ENCODE data around the gene NDRG4.

The NDRG4 gene

GRCh38 chr16:58497468-58497867 lies 2.5 kb upstream of the NDRG4 start:
- no peak for DNase-seq

DNA sequence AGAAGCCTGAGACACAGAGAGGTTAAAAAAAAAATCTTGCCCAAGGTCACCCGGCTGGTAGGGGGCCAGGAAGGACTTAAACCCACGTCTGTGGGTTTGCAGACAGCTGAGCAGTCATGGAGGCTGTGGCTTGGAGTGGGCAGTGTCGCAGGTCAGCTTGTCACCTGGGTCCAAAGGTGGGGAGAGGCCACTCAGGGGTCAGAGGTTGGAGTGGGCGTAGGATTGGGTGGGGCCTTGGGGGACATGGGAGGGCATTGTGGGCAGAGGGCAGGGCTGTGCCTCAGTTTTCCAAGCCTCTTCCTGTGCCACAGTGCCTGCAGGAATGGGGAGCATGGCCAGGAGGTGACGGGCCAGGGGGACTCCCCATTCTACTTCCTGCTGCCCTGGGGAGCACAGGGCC lies 2.0 kb upstream of the NDRG4 start:
- DNase-seq, result no peak

- no peak for DNase-seq
Measured at GRCh38 chr16:58498341-58499091, 1.4 kb upstream of the NDRG4 start.

- no peak for DNase-seq
Measured at GRCh38 chr16:58499092-58499511, 841 bp upstream of the NDRG4 start.

DNA sequence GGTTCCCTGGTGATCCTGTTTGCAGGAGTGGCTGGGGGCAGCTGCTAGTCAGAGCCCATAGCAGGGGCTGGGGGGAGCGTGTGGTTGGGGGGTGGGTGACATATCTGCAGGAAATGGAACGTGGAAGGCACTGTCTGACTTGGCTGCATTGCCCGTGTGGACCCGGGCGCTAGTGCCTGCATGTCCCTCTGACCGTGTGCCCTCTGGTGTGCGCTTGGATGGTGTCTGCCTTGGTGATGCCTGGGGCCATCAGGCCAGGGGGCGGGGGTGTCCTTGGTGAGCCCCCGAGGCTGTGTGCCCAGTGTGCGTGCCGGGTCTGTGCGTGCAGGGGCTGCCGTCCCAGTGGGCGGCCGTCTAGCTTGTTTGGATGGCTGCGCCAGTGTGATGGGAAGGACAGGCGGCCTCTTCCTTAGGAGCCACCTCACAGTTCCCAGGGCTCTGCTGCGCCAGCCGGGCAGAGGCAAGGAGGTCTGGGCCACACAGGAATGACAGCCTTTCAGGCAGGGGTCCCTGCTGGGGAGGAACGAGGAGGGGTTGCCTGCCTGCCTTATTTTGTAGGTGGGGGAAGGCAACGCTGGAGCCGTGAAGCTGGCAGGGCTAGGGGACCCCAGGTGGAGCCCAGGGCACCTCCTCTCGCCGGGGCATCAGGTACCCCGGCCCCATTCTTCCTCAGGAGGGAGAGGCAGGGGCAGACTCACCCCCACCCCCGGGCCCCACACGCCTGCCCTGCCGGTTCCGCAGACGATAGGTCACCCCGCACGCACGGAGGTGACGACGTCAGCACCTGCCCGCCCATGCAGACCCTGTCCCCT lies 693 bp downstream of the NDRG4 start:
- DNase-seq, result no peak

GRCh38 chr16:58501242-58502131 lies 1.5 kb downstream of the NDRG4 start:
- DNase-seq, result peak; percentile 47

GRCh38 chr16:58502217-58502921 lies 2.4 kb downstream of the NDRG4 start:
- DNase-seq, result no peak

DNA sequence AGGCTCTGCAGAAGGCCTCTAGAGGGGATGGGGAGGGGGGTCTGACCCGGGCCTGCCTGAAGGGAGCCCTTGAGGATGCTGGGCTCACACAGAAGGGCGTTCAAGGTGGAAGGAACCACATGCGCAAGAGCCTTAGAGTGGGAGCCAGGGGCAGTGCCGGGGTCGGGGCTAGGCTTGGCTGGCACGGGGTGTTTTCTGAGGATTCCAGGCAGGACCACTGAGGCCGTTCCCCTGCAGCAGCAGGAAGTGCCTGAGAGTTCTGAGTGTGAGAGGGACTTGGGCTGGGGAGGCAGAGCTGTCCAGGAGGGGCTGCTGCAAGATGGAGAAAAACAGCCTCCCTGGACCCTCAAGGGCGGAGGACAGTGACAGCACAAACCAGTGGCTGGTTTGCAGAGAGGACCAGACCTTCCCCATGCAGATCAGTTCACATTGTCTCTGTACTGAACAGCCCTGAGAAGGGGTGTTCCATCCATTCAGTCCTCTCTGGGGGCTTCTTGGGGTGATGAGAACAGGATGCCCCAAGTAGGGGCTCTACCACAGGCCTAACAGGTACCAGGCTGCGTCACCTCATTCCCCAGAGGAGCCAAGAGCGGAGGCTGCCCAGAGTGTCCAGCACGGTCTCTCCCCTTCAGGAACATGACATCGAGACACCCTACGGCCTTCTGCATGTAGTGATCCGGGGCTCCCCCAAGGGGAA lies 3.4 kb downstream of the NDRG4 start:
- DNase-seq, result no peak

- DNase-seq, result no peak
Measured at GRCh38 chr16:58503863-58504688, 4.1 kb downstream of the NDRG4 start.

GRCh38 chr16:58506241-58507194 lies 6.6 kb downstream of the NDRG4 start:
- DNase-seq, result no peak

GRCh38 chr16:58507195-58507962 lies 7.4 kb downstream of the NDRG4 start:
- no peak for DNase-seq

DNA sequence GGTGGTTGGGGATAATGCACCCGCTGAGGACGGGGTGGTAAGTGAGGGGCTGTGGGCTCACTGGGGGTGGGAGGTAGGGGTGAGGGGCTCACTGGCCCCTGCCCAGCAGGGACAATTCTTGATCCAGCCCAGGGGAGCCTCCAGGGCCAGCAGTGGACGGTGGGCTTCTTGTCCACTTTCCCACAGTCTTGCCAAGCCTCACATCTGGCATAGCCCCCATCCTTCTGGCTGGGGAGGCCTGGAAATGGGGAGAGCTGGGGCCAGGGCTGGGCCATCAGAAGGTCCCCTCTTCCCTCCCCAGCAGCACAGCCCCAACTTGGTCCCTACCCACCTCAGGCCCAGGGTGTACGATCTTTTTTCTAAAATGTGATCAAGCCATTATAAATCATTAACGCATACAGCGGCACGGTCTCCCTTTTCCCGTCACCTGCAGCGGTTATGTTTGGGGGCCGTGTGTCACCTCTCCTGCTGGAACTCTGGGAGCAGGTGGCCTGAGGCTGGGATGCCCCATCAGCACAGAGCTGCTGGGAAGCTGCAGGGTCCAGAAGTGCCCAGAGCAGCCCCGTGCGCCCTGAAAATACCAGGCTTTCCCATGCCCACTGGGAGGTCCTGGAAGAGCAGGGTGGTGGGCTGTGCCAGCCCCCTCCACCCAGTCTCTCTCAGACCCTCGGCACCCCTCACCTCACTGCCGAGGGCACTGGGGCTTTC lies 8.2 kb downstream of the NDRG4 start:
- no peak for DNase-seq

DNA sequence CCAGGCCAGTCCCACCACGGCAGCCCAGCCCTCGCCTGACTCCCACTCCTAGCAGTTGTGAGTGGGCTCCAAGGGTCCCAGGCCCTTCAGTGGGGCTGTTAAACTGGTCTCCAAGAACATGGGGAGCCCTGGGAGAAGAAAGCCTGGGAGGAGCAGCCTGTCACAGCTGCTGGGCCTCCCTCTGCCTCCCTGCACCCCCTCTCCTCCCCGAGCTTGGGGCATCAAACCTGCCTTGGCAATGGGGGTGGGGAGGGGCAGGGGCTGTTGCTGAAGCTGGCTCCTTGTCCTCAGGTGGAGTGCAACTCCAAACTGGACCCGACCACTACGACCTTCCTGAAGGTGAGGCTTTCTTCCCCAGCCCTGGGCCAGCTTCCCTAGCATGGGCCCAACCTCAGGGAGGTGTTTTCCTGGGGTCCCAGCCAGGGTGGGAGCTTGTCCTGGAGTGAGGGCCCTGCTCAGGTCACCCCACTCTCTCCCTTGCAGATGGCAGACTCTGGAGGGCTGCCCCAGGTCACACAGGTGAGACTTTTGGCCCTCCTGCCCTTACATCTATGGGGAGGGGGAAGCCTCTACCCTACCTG lies 8.8 kb downstream of the NDRG4 start:
- no peak for DNase-seq

DNA sequence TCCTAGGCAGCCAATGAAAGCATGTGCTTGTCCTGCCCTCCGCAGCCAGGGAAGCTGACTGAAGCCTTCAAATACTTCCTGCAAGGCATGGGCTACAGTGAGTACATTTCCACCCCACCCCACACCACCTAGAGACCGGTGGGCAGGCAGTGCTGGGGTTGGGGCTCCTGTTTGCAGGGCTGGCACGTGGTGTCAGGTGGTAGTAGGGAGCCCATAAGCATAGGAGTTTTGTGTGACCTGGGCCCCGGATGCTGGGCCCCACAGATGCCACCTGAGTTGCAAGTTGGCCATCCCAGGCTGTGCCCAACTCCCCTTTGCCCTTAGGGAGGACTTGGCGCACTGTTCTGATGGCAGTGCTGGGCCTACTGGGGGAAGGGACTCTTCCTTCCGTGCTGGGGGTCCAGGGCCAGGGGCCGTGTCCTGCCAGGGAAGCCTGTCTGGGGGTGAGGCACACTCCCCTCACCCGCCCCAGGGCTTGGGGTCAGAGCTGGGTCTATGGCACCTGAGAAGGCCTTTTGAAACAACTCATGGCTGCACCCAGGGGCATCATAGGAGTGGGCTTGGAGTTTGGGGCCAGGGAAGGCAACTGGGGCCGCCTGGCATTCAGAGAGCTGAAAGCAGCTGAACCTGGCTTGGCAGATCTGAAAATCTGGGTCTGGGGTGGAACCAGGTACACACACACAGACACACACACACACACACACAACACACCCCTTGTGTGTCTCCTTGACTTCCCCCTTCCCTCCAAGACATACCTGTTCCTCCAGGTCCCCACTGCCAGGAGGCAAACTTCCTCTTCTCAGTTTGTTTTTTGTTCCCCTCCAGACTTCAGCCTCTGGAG lies 9.5 kb downstream of the NDRG4 start:
- no peak for DNase-seq

DNA sequence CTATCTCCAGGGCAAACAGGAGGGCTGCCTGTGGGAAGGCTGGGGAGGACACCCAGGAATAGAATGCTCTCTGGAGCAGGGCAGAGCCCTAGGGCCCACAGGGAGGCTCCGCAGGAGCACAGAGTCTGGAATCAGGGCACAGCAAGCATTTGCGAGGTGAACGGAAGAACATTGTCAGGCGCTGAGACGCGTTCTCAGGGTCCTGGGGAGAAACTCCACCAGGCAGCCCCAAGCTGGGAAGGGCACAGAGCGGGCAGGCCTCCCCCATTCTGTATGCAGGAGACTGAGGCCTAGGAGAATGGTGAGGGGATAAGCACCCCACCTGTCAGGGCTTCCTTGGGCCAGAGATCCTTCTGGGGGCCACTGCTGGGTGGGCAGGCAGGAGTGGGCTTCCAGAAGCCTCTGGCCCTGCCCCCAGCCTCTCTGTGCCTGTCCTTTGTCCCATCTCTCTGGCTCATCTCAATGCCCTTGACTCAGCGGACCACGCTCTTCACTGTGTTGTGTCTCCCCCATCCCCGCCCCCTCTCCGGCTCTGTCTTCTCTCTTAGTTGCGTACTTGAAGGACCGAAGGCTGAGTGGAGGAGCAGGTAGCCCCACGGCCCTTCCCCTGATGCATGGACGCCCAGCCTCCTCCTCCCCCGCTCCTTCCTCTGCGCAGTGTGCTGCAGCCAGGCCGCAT lies 10.3 kb downstream of the NDRG4 start:
- no peak for DNase-seq
